Stimulated activated CD8-positive, alpha-beta memory T cell treated with anti-CD3 and anti-CD28 coated beads, Interleukin-2, amount 100 ng/mL, for 1 hour (primary cell): ENCODE data around the gene FOXN1.
"Not testable (repeated sequence)": the region's sequence is repeated elsewhere in the genome, so short reads cannot be mapped to it uniquely, and the experiment has no call there.

Experiments used
- DNase-seq, 2 donors: peaks; one replicate each; pipeline ENCODE4 v3.0.0-alpha.2; 2020; ENCODE audit warnings: low read depth in 2 of 2

Gene FOXN1

DNA sequence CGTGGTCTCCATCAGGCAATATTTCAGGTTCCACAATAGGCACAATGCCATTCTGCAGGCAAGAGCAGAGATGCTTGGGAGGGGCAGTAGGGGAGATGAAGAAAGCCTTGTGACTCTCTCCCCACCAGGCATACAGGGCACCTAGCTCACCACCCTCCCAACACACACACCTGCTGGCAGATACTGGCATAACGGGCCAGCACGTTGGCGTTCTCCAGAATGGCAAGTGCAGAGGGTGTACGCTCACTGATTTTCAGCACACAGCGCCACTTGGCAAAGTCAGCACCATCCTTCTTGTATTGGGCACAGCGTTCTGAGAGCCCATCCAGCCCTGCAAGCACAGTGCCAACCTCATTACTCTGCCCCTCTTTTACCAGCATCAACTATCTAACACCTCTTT lies 68.4 kb downstream of the FOXN1 start:
- no peak for DNase-seq

DNA sequence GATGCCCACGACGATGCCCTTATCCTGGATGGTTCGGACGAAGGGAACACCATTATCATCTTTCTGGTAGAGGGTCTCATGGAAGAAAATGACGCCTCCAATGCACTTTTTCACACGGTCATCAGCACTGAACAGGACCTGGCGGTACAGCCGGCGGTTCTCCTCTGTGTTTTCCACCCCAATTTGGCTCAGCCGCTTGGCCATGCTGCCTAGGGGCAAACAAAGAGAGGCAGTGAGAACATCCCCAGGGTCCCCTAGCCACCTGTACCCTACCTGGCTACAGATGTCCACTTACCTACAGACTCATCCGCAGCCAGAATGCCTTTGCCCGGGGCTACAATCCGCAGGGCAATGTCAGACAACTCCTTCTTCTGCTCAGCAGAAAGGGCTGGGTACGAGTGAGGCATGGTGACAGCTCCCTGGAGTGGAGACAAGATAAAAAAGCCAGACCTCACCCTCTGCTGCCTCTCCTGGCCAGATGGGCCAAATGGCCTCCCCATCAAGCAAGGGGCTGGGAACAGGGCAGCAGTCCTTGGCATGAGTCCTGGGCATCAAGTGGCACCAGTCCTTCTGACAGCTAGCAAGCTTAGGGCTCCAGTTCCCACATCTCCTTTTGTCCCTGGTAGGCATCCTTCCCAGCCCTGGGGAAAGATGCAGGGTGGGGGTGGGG lies 69.1 kb downstream of the FOXN1 start:
- DNase-seq = no peak

DNA sequence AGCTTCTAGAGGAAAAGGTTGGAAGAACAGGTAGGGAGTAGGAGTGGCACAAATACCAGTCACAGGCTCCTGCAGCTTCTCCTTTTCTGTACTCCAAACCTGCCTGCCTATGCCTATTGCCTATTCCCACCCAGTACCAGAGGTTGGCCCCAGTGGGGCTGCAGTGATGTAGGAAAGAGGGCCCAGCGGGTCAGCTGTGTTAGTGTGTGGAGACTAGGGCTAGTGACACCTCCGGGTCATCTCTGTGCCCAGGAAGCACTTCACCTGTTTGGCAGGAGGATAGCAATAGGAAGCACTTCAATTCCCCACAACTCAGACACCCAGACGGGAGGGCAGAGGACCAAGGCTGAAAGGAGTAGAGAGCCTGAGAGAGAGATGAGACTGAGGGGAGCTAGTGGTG lies 69.9 kb downstream of the FOXN1 start:
- not testable (repeated sequence) for DNase-seq

DNA sequence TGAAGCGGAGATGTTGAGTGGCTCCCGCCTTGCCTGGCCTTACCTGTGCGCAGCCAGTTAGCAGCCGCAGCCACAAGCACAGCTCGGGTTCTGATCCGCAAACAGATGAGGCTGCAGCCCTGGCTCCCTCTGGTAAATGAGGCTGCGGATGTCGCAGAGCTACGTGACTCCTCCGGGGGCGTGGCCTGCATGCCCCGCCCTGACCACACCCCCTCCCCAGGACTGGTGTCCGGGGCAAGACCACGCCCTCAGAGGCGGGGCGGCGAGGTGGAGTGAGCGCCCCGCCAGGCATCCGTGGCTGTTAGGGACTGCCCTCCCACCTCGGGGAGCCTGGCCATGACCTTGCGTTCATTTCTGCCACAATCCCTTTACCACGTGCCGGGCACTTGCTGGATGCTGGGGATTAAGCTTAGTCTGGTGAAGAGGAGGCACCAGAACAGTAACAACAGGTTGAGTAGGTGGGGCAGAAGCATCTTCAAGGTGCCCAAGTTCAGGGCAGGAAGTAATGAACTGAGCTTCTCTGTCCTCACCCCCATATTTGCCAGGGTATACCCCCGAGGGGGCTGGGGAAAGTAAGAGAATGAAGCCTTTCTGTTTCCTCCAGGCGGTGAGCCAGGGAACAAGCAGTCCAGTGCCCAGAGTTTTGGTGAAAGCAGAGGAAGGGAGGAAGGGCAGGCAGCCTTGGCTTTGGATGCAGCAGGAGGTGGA lies 70.8 kb downstream of the FOXN1 start, which contains the start of gene ALDOC:
TSS of gene ALDOC (minus strand) at position 138 of the 708 bp plus-strand sequence. CDS start 1,363 bp downstream, outside the sequence.
- DNase-seq = peak; percentile 95

DNA sequence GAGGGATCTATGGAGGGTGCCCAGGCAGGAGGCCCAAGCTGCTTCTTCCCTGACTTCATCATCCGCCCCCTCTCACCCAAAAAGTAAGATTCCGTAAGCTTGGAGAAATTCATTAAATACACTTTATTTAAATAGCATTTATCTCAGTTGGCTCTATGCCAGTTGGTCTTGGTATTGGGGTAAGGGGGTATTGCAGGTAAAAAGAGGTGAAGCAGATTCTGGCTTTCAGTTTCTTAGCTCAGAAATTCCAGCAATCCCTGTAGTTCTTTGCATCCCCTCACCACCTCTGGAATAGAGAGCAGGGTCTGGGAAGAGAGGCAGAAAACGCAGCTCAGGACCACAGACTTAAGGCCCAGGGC lies 71.3 kb downstream of the FOXN1 start:
- DNase-seq = no peak

DNA sequence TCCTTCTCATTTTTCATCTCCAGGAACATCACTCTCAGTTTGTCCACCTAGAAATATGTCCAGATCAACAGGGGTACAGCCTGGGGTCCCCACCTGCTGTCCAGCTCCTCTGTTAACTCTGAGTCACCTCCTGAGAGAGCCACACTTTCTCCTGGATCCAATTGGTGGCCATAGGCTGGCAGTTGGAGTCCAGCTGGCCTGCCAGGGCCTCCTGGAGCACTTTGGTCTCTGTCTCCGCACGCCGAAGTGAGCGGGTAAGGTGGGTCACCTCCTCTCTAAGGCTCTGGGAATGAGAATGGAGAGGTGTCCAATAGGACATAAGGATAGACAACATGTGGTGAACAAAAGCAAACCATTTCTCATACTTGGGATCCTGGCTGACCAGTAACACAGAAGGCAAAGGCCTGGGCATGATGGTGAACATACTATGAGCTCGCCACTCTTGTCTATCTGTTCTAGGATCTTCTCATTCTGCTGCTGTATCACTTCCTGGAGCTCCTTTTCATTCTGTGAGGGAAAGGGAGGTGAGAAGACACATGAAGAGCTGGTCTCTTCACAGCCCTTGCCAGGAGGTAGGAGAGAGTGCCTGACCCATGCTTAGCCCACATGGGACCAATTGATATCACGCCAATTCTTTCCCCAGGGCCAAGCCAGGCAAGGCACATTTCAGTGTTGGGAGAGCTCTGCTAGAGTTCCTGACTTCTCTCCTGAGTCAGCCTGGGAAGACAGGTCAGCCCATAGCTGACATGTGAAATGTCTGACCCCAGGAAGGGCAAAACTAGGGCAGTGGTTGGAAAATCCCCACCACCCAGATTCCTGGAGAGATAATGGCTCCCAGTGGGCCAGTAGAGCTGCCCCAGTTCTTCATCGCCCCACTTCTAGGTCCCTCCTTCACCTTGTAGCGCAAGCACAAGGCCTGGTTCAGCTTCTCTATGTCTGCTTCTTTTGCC lies 72.4 kb downstream of the FOXN1 start:
- DNase-seq = no peak

DNA sequence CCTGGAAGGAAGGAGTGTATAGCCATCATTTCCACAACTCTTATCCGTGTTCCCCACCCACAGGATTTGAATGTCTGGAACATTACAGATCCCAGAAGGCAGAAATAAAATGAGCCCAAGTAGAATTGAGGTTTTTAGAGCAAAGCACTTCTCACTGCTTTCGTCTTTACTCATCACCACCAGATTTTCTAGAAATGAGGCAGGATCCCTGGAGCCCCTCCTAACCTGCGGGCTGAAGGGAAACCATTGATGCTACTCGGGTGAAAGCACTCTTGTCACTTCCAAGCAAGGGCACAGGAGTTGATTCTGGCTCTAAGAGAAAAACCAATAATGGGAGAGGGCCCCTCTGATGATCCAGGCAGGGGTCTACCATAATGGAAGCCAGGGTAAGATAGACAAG lies 73.4 kb downstream of the FOXN1 start:
- DNase-seq = no peak

DNA sequence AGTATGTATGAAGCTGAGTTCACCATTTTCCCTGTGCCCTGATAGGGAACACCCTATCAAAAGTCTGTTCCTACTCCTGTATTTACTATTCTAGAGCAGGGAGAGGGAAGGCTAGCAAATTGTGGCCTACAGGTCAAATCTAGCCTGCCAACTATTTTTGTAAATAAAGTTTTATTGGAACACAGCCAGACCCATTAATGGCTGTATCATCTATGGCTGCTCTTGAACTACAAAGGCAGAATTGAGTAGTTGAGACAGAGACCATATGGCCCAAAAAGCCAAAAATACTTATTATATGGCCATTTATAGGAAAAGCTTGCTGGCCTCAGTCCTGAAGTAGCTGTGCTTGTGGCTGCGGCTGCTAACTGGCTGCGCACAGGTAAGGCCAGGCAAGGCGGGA lies 74.8 kb downstream of the FOXN1 start:
- no peak for DNase-seq

DNA sequence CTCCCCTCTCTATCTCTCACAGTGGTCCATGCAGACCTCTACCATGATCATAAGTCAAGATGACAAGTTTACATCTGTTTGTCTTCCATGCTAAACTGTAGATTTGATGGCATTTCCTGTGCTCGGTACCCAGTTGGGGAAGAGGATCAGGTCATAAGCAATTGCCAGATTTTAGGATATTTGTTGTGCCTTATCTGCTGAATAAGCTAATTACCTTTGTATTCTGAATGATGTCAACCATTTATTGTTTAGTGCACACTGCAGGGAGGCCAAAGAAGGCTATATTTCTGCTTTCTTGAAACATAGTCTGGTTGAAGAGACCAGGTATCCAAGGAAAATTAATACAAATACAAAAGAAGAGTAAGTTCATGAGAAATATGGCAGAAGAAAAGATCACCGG lies 76.4 kb downstream of the FOXN1 start:
- DNase-seq = no peak

DNA sequence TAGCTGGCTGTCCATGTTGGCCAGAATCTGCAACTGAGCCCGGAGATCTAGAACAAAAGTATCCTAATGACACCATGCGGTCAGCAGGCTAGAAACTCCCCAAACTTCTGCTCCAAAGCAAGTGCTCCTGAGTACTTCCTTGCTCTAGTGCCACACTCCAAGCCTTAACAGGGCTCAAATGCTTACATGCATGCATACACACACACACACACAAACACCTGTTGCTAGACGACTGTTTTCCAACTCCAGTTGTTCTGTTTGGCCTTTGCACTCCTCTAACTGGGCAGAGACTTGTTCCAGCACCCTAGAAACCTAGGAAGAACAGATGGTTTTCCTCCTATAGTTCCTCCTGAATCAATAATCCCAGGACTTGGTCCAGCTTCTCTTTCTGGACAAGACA lies 78.3 kb downstream of the FOXN1 start:
- DNase-seq = no peak

DNA sequence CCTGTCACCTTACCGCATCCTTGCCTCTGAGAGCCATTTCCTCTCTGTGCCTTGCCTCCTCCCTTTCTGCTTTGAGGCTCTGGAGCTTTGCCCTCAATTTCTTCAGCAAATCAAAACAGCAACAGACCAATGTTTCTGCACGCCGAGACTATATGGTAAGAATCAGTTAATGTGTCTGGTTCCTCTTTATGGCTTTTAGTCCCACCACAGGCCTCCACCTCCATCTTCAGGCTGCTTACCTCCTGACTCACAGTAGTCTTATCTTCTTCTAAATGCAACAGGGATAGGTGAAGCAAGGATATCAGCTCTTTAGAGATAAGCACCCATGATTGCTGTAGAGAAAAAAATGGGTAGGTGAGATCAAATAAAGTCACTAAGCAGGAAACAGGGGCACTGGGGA lies 79.7 kb downstream of the FOXN1 start:
- no peak for DNase-seq
